ENCODE measurements around the gene MAPK12.
"Not testable (repeated sequence)": the region's sequence is repeated elsewhere in the genome, so short reads cannot be mapped to it uniquely, and the experiment has no call there.

MAPK12 gene

GRCh38 chr22:50209893-50210292 lies 51.6 kb downstream of the MAPK12 start:
- peak; percentile 69 for DNase-seq

- DNase-seq: no peak
Observed at GRCh38 chr22:50208939-50209892, 52.3 kb downstream of the MAPK12 start.

- no peak for DNase-seq
Observed at GRCh38 chr22:50208430-50208938, 53.0 kb downstream of the MAPK12 start.

- DNase-seq: no peak
Observed at GRCh38 chr22:50207383-50208140, 53.9 kb downstream of the MAPK12 start.

- DNase-seq: no peak
Observed at GRCh38 chr22:50206599-50206998, 54.9 kb downstream of the MAPK12 start.

- no peak for DNase-seq
Observed at GRCh38 chr22:50205781-50206569, 55.5 kb downstream of the MAPK12 start.

- DNase-seq: not testable (repeated sequence)
Observed at GRCh38 chr22:50204998-50205397, 56.5 kb downstream of the MAPK12 start.

GRCh38 chr22:50204571-50204970 lies 56.9 kb downstream of the MAPK12 start:
- DNase-seq: no peak

GRCh38 chr22:50203288-50203687 lies 58.2 kb downstream of the MAPK12 start:
- DNase-seq: no peak
